Bronchial epithelial cell (primary cell): ENCODE measurements around the gene HOXB8. TPM values are rescaled to one million over a fixed set of nuclear protein-coding genes. Genes with fewer than 3 reads are reported as not detected.

Experiments used
- DNase-seq: peaks from one replicate; pipeline ENCODE4 v3.0.0-alpha.2; 2010; ENCODE audit warnings: low read depth
- FAIRE-seq: peaks from 2 replicates; lab custom pipeline; 2011; peaks lifted over from hg19 to GRCh38; lab: Jason Lieb, UNC
- H3K27me3 ChIP-seq: 2 replicates; pipeline ENCODE4 v1.5.1; 2011; ENCODE audit warnings: low read length; ENCODE audit not compliant: control insufficient read depth, insufficient read depth
- H3K36me3 ChIP-seq: 2 replicates; pipeline ENCODE4 v1.5.1; 2011; ENCODE audit warnings: low read length; ENCODE audit not compliant: control insufficient read depth, insufficient read depth
- H3K4me3 ChIP-seq: 2 replicates; pipeline ENCODE4 v1.5.1; 2011; ENCODE audit warnings: mild to moderate bottlenecking, low read depth, low read length, control low read depth
- total RNA-seq: library from RNA; depleted of rRNA; stranded (reverse); fragments of >200 nt; gene quantifications from 2 replicates; pipeline ENCODE4 v1.2.1, GENCODE V29; 2014
- TF ChIP-seq, protein P1 (sequence below): IDR thresholded peaks from 2 replicates; pipeline ENCODE4 v1.5.1; 2011; ENCODE audit warnings: mild to moderate bottlenecking, moderate library complexity, low read length, control low read depth, inconsistent platforms; ENCODE audit not compliant: insufficient read depth, severe bottlenecking

The HOXB8 gene
- total RNA-seq, 1 donor from 2014 or later, result not detected

GRCh38 chr17:48616717-48617470, 1.8 kb upstream of the HOXB8 start:
- DNase-seq, result no peak
- Histone ChIP-seq H3K27me3 (peaks cover 83% of the 10 kb centered on the region), H3K4me3 (no peak overlapping the region), H3K36me3 (no peaks in the 10 kb centered on the region)
- no peak for FAIRE-seq
- TF ChIP-seq, protein P1, sequence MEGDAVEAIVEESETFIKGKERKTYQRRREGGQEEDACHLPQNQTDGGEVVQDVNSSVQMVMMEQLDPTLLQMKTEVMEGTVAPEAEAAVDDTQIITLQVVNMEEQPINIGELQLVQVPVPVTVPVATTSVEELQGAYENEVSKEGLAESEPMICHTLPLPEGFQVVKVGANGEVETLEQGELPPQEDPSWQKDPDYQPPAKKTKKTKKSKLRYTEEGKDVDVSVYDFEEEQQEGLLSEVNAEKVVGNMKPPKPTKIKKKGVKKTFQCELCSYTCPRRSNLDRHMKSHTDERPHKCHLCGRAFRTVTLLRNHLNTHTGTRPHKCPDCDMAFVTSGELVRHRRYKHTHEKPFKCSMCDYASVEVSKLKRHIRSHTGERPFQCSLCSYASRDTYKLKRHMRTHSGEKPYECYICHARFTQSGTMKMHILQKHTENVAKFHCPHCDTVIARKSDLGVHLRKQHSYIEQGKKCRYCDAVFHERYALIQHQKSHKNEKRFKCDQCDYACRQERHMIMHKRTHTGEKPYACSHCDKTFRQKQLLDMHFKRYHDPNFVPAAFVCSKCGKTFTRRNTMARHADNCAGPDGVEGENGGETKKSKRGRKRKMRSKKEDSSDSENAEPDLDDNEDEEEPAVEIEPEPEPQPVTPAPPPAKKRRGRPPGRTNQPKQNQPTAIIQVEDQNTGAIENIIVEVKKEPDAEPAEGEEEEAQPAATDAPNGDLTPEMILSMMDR, result no peak

DNA sequence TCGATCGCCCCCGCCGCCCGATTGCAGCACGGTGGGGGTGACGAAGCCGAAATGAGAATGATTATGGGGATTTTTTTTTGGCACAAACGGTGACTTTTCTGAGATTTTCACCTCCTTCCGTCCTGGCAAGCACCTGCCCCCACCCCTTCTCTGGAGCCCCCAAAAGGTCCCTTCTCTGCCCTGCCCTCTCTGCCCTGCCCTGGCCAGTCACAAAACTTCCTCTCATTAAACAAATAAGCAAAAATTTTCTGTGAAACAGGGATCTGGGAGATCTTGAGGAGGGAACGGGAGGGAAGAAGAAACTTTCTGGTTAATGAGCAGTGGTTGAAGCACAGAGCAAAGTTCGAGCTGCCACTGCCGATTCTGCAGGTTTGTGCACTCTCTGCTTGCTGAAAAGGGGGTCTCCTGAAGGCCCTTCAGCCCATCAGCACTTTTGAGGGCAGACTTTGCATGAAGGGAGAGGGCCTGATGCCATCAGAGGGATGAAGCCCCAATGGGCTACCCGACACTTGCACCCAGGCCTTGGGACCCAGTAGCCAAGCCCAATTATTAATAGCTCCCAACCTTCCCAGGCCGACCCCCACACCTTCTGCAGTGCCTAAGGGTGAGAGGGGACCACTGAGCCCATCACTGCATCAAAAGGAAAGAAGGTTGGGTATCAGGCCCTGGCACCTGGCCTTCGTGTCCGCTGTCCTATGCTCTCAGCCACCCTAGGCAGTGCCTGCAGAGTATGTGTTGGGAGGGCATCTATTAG, 1.0 kb upstream of the HOXB8 start:
- no peak for DNase-seq
- TF ChIP-seq, protein P1, result no peak
- FAIRE-seq, result no peak
- no peak overlapping the region for H3K4me3 ChIP-seq
- no peaks in the 10 kb centered on the region for H3K36me3 ChIP-seq
- H3K27me3 ChIP-seq, result peaks cover 82% of the 10 kb centered on the region

GRCh38 chr17:48613862-48614694, 1.0 kb downstream of the HOXB8 start:
- FAIRE-seq (no peak), DNase-seq (no peak)
- TF ChIP-seq, protein P1, result no peak
- H3K27me3 ChIP-seq, result peaks cover 82% of the 10 kb centered on the region
- no peak overlapping the region for H3K4me3 ChIP-seq
- no peaks in the 10 kb centered on the region for H3K36me3 ChIP-seq

DNA sequence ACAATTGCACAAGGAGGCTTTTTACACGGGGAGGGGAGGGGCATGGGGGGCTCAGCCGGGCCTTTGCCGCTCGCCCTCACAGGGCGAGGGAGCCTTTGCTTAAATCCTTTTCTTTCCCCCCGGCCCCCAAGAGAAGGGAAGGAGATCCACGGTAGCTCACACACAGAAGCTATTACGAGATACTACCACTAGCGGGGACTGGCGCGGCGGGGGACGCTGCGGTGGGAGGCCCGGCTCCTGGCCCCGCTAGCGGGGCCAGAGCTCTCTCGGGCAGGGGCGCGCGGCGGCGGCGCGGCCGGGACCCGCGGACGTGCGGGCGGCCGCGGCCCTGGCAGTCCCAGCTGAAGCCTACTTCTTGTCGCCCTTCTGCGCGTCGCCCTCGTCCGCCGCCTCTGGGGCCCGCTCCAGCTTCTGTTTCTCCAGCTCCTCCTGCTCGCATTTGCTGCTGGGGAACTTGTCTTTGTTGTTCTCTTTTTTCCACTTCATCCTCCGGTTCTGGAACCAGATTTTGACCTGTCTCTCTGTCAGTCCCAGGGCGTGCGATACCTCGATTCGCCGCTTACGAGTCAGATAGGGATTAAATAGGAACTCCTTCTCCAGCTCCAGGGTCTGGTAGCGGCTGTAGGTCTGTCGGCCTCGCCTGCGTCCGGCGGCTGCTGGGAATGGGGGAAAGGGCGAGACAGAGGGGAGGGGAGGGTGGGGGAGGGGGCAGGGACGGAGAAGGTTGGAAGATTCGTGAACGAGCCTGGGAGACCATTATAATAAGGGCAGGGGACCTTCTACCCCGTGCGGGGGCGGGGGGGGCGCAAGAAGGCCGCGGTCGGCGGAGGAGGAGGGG, 2.0 kb downstream of the HOXB8 start:
- Histone ChIP-seq H3K27me3 (peaks cover 82% of the 10 kb centered on the region), H3K36me3 (no peaks in the 10 kb centered on the region), H3K4me3 (no peak overlapping the region)
- TF ChIP-seq, protein P1, result peak; percentile 6
- FAIRE-seq (no peak), DNase-seq (no peak)

DNA sequence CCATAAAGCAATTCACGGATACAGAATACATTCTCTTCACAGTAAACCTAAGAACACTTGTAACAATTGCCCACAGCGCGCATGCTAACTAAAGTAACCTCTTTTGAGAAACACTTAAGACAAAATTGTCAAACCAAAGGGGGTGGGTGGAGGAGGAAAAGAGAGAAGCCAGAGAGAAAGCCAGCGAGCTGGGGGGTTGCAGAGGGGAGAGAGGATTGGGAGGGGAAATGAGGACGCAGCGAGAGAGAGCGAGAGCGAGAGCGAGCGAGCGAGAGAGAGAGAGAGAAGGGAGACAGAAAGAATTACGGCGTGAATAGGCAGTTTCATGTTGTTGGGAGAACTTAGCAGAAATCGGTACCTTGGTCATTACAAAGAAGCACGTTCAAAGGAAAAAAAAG, 2.6 kb downstream of the HOXB8 start:
- Histone ChIP-seq H3K36me3 (no peaks in the 10 kb centered on the region), H3K4me3 (no peak overlapping the region), H3K27me3 (peaks cover 80% of the 10 kb centered on the region)
- DNase-seq (no peak), FAIRE-seq (no peak)
- TF ChIP-seq, protein P1, result no peak
